HFFc6 (cell line): Measurements from ENCODE around the gene CAPN8. TPM values are rescaled to one million over a fixed set of nuclear protein-coding genes. Genes with fewer than 3 reads are reported as not detected.
A peak's percentile ranks its signal among the peaks of the same experiment; 100 is the strongest.

Experiments
- DNase-seq: peaks from one replicate; pipeline ENCODE4 v3.0.0-alpha.2; 2018
- H3K27ac Mint-ChIP-seq: 2 replicates; pipeline ENCODE4 v1.8.0; 2020; ENCODE audit warnings: mild to moderate bottlenecking, mixed read lengths
- H3K27me3 Mint-ChIP-seq: 2 replicates; pipeline ENCODE4 v1.8.0; 2021; ENCODE audit warnings: mild to moderate bottlenecking, moderate library complexity, mixed read lengths; ENCODE audit not compliant: insufficient read depth
- H3K36me3 Mint-ChIP-seq: 2 replicates; pipeline ENCODE4 v1.8.0; 2021; ENCODE audit warnings: low read depth, mixed read lengths
- H3K4me1 Mint-ChIP-seq: 2 replicates; pipeline ENCODE4 v1.8.0; 2020; ENCODE audit warnings: low read depth, mixed read lengths
- H3K4me3 Mint-ChIP-seq: 2 replicates; pipeline ENCODE4 v1.8.0; 2020; ENCODE audit warnings: mild to moderate bottlenecking, moderate library complexity, mixed read lengths
- H3K9me3 Mint-ChIP-seq: 2 replicates; pipeline ENCODE4 v1.8.0; 2020; ENCODE audit warnings: mild to moderate bottlenecking, mixed read lengths
- CTCF ChIP-seq: fragments of 200-600 bp; sonication (generic); IDR thresholded peaks from 2 replicates; pipeline ENCODE4 v1.5.0; 2021; ENCODE audit warnings: antibody characterized with exemption, mild to moderate bottlenecking
- total RNA-seq, 6 experiments: library from RNA; stranded (reverse); fragmentation: NEBNext Ultra II Directional; extraction: Animal tissue kit (Norgen Biotek cat#: 25700); gene quantifications; 2 replicates in 1 of 6; 3 replicates in 5 of 6; pipeline ENCODE4 v1.2.3, GENCODE V29; 2021

Gene CAPN8
- total RNA-seq, 6 experiments from 2014 or later = not detected

DNA sequence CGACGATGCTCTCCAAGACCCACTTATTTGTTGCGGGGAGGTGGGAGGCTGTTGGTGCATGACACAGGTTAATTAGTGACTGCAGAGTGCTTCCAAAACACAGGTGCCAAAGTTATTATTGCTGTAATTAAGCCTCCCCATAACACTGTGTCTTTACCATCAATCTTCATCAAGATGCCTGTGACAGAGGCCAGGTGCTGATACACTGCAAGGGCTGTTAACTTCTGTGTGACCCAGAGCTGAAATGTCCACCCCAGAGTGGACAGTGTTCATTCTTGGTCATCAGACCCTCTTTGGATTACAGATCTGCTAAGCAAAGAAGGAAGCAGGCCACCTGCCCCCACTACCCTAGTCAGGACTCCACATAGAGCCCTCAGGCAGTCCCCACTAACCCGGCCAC, 55.5 kb downstream of the CAPN8 start:
- DNase-seq = no peak
- Mint-ChIP-seq H3K4me3 (no peak overlapping the region), H3K36me3 (no peaks in the 10 kb centered on the region), H3K27ac (no peak overlapping the region), H3K9me3 (no peaks in the 10 kb centered on the region), H3K27me3 (peaks cover 4% of the 10 kb centered on the region), H3K4me1 (no peaks in the 10 kb centered on the region)
- no peak for TF ChIP-seq CTCF

- Mint-ChIP-seq H3K27me3 (peaks cover 3% of the 10 kb centered on the region), H3K4me1 (no peaks in the 10 kb centered on the region), H3K36me3 (no peaks in the 10 kb centered on the region), H3K27ac (no peak overlapping the region), H3K9me3 (no peaks in the 10 kb centered on the region), H3K4me3 (no peak overlapping the region)
- no peak for TF ChIP-seq CTCF
- DNase-seq = no peak
These were observed 56.4 kb downstream of the CAPN8 start for GRCh38 chr1:223609066-223609465.

DNA sequence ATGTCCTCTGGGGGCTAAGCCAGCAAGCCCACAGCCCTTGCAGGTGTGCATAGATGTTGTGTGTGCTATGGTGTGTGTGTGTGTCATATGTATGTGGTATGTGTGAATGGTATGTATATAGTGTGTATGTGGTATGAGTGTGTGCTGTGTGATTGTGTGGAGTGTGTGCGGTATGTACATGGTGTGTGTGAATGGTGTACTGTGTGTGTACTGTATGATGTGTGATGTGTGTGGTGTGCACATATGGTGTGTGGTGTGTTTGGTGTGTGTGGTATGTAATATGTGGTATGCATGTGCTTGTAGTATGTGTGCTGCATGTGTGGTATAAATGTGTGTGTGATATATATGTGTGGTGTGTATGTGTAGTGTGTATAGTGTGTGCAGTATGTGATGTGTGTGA, 107.0 kb downstream of the CAPN8 start:
- H3K9me3 Mint-ChIP-seq = no peaks in the 10 kb centered on the region
- no peak for DNase-seq
- TF ChIP-seq CTCF = no peak
- H3K4me3 Mint-ChIP-seq = no peak overlapping the region
- peaks cover 11% of the 10 kb centered on the region; the same call in 1 of the 2 replicates for H3K27me3 Mint-ChIP-seq
- H3K27ac Mint-ChIP-seq = no peak overlapping the region
- H3K36me3 Mint-ChIP-seq = no peaks in the 10 kb centered on the region
- no peaks in the 10 kb centered on the region for H3K4me1 Mint-ChIP-seq

DNA sequence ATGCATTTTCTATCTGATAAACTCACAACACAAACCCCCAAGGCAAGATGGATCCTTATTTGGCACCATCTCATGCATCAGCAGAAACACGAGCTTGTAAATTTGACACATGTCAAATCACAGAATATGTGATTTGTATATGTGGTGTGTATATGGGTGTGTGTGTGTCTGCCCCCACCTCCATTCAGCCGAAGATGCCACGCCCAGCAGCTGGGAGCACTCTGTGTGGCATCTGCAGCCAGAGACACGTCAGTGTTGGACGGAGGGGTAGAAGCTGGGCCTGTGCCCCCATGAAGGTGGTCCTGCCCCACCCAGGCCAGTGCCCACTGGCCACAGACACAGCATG, 108.4 kb downstream of the CAPN8 start:
- no peak for DNase-seq
- Mint-ChIP-seq H3K36me3 (no peaks in the 10 kb centered on the region), H3K27me3 (peaks cover 18% of the 10 kb centered on the region; the same call in 1 of the 2 replicates), H3K9me3 (no peaks in the 10 kb centered on the region), H3K27ac (no peak overlapping the region), H3K4me1 (no peaks in the 10 kb centered on the region), H3K4me3 (no peak overlapping the region)
- peak; percentile 31; the same call in 1 of the 2 replicates for TF ChIP-seq CTCF

- Mint-ChIP-seq H3K36me3 (no peaks in the 10 kb centered on the region), H3K4me1 (no peaks in the 10 kb centered on the region), H3K27ac (no peak overlapping the region), H3K9me3 (no peaks in the 10 kb centered on the region), H3K27me3 (peaks cover 18% of the 10 kb centered on the region; the same call in 1 of the 2 replicates), H3K4me3 (no peak overlapping the region)
- TF ChIP-seq CTCF = peak; percentile 76
- peak; percentile 4 for DNase-seq
These were observed 108.9 kb downstream of the CAPN8 start for GRCh38 chr1:223556414-223557129.
